AG08395 (cell line): Measurements from ENCODE around the gene NEK4.
"Not testable (repeated sequence)": the region's sequence is repeated elsewhere in the genome, so short reads cannot be mapped to it uniquely, and the experiment has no call there.

Experiments used
- DNase-seq: peaks from one replicate; pipeline ENCODE4 v3.0.0; 2012; ENCODE audit warnings: mixed read lengths, low spot score

The NEK4 gene

GRCh38 chr3:52696830-52697631 lies 73.7 kb downstream of the NEK4 start:
- DNase-seq: no peak

GRCh38 chr3:52695798-52696671 lies 74.7 kb downstream of the NEK4 start:
- DNase-seq: no peak

GRCh38 chr3:52694528-52695189 lies 76.1 kb downstream of the NEK4 start:
- DNase-seq: no peak

GRCh38 chr3:52693071-52693470 lies 77.7 kb downstream of the NEK4 start:
- peak; percentile 11 for DNase-seq

GRCh38 chr3:52690560-52690959 lies 80.2 kb downstream of the NEK4 start:
- DNase-seq: no peak

GRCh38 chr3:52689151-52689550 lies 81.6 kb downstream of the NEK4 start:
- DNase-seq: no peak

- no peak for DNase-seq
Observed at GRCh38 chr3:52688266-52688665, 82.5 kb downstream of the NEK4 start.

- peak; percentile 93 for DNase-seq
Observed at GRCh38 chr3:52685709-52686691, 84.7 kb downstream of the NEK4 start, which contains the start of the genes GNL3 and PBRM1. GNL3 (plus strand) TSS chr3:52686032; CDS start chr3:52686093, 61 bp downstream. PBRM1 (minus strand) TSS chr3:52685913.

GRCh38 chr3:52685285-52685708 lies 85.4 kb downstream of the NEK4 start:
- peak; percentile 93 for DNase-seq

- DNase-seq: no peak
Observed at GRCh38 chr3:52684184-52684583, 86.6 kb downstream of the NEK4 start.

- no peak for DNase-seq
Observed at GRCh38 chr3:52683611-52684010, 87.1 kb downstream of the NEK4 start.

GRCh38 chr3:52682016-52682415 lies 88.7 kb downstream of the NEK4 start:
- DNase-seq: peak; percentile 71

- DNase-seq: no peak
Observed at GRCh38 chr3:52681596-52681995, 89.1 kb downstream of the NEK4 start.

GRCh38 chr3:52679811-52680210 lies 90.9 kb downstream of the NEK4 start:
- no peak for DNase-seq

GRCh38 chr3:52679199-52679538 lies 91.6 kb downstream of the NEK4 start:
- no peak for DNase-seq

GRCh38 chr3:52678265-52679198 lies 92.2 kb downstream of the NEK4 start:
- DNase-seq: no peak

GRCh38 chr3:52676201-52676600 lies 94.5 kb downstream of the NEK4 start:
- not testable (repeated sequence) for DNase-seq

GRCh38 chr3:52671676-52672075 lies 99.1 kb downstream of the NEK4 start:
- no peak for DNase-seq

GRCh38 chr3:52670621-52671521 lies 99.9 kb downstream of the NEK4 start:
- peak; percentile 92 for DNase-seq
